GM10248 (cell line): Measurements from ENCODE around the gene SFTA2.

Experiments used
- CTCF ChIA-PET: fragments of 300-600 bp; sonication (Branson Sonifier 250); formaldehyde crosslinking; extraction: SDS; loops from one replicate; lab custom pipeline; 2021; ENCODE audit warnings: antibody characterized with exemption; lab: Yijun Ruan, JAX
- POLR2A ChIA-PET: fragments of 350-650 bp; sonication (Branson Sonifier 250); formaldehyde crosslinking; extraction: SDS; loops from one replicate; lab custom pipeline; 2020; ENCODE audit warnings: antibody characterized with exemption; lab: Yijun Ruan, JAX
- DNase-seq: peaks from one replicate; pipeline ENCODE4 v3.0.0; 2012; ENCODE audit errors: extremely low spot score
- TF ChIP-seq, protein P1 (sequence below): IDR thresholded peaks from 2 replicates; pipeline ENCODE4 v1.5.1; 2012; ENCODE audit warnings: mild to moderate bottlenecking, low read depth; ENCODE audit errors: extremely low read depth, missing control alignments, control extremely low read depth

Gene SFTA2

GRCh38 chr6:30898750-30899360, 33.1 kb downstream of the SFTA2 start:
- no peak for DNase-seq
- ChIA-PET CTCF (interaction anchor here (0.8 to 1.6 kb wide), 6 partner anchors 15 to 176 kb away, joined by 3 to 4 read pairs (median 3); partner anchors contain the start of gene VARS2), POLR2A (no interaction called here)
- TF ChIP-seq, protein P1, sequence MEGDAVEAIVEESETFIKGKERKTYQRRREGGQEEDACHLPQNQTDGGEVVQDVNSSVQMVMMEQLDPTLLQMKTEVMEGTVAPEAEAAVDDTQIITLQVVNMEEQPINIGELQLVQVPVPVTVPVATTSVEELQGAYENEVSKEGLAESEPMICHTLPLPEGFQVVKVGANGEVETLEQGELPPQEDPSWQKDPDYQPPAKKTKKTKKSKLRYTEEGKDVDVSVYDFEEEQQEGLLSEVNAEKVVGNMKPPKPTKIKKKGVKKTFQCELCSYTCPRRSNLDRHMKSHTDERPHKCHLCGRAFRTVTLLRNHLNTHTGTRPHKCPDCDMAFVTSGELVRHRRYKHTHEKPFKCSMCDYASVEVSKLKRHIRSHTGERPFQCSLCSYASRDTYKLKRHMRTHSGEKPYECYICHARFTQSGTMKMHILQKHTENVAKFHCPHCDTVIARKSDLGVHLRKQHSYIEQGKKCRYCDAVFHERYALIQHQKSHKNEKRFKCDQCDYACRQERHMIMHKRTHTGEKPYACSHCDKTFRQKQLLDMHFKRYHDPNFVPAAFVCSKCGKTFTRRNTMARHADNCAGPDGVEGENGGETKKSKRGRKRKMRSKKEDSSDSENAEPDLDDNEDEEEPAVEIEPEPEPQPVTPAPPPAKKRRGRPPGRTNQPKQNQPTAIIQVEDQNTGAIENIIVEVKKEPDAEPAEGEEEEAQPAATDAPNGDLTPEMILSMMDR: no peak

DNA sequence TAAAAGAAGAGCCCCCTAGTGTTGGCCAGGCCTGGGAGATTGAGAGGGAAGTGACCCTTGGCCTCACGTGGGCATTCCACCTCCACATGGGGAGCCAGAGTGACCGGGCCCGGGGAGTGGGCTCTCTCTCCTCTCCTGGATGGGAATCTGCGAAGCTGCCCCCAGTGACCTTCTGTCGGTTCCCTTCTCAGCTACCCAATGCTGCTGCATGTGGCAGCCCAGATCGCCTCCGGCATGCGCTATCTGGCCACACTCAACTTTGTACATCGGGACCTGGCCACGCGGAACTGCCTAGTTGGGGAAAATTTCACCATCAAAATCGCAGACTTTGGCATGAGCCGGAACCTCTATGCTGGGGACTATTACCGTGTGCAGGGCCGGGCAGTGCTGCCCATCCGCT, 34.1 kb downstream of the SFTA2 start:
- POLR2A ChIA-PET: no interaction called here
- TF ChIP-seq, protein P1: no peak
- CTCF ChIA-PET: interaction anchor here (1.2 to 1.7 kb wide), 2 partner anchors 13 to 75 kb away, joined by 3 to 4 read pairs; partner anchors contain the start of gene DDR1
- no peak for DNase-seq

- CTCF ChIA-PET: interaction anchor here (1.1 to 2.4 kb wide), 7 partner anchors 8 to 191 kb away, joined by 3 to 12 read pairs (median 5); partner anchors contain the start of genes DDR1 and VARS2
- POLR2A ChIA-PET: no interaction called here
- DNase-seq: no peak
- TF ChIP-seq, protein P1: no peak
Measured at GRCh38 chr6:30896541-30896940, 35.4 kb downstream of the SFTA2 start.

DNA sequence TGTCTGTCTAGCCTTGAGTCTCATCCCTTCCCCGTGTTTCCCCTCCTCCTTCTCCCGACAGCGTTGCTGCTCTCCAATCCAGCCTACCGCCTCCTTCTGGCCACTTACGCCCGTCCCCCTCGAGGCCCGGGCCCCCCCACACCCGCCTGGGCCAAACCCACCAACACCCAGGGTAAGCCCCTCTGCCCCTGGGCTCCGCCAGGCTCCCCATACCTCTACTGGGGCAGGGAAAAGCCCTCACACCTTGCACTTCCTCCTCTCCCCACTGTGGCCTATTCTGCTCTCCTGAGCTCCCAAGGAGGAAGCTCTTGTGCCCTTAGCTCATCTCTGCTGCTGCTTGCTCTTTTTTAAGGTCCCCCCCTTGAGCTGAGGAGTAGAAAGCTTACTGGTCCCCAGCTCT, 36.6 kb downstream of the SFTA2 start:
- DNase-seq: no peak
- CTCF ChIA-PET: interaction anchor here (0.7 to 2.4 kb wide), 8 partner anchors 9 to 192 kb away, joined by 3 to 12 read pairs (median 4); partner anchors contain the start of gene VARS2
- TF ChIP-seq, protein P1: no peak
- POLR2A ChIA-PET: no interaction called here

GRCh38 chr6:30894935-30895334, 37.0 kb downstream of the SFTA2 start:
- ChIA-PET POLR2A (no interaction called here), CTCF (interaction anchor here (0.7 to 2.4 kb wide), 6 partner anchors 8 to 193 kb away, joined by 3 to 12 read pairs (median 4); partner anchors contain the start of gene VARS2)
- TF ChIP-seq, protein P1: no peak
- DNase-seq: no peak

- ChIA-PET CTCF (interaction anchor here (0.8 kb wide), 1 partner anchor 193 kb away, joined by 3 read pairs; no protein-coding TSS in a partner anchor), POLR2A (no interaction called here)
- TF ChIP-seq, protein P1: no peak
- no peak for DNase-seq
Measured at GRCh38 chr6:30894381-30894780, 37.6 kb downstream of the SFTA2 start.
